GM15510 (cell line): ENCODE measurements around the gene IQGAP2.

Source experiments
- POLR2A ChIP-seq: IDR thresholded peaks from 3 replicates; pipeline ENCODE4 v1.6.1; 2011; ENCODE audit warnings: borderline replicate concordance; ENCODE audit not compliant: insufficient read length; ENCODE audit errors: extremely low read depth

IQGAP2 gene

DNA sequence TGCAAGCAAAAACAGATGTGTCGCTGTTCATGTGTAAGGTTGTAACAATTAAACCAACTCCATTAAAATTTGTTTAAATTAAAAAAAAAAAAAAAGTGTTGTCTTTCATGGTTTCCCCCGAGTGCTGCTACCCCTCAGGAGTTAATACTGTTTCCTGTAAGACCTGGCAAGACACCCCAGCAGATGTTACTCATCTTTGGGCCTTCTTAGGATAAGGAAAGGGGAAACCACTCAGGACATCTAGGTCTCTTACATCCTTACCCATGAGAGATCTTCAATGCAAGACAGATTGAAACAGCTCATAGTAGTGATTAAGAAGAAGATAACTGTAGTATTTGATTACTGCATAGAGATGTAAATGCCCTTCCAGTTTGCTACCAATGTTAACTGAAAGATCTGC is 279.3 kb downstream of the IQGAP2 start:
- no peak for TF ChIP-seq POLR2A

DNA sequence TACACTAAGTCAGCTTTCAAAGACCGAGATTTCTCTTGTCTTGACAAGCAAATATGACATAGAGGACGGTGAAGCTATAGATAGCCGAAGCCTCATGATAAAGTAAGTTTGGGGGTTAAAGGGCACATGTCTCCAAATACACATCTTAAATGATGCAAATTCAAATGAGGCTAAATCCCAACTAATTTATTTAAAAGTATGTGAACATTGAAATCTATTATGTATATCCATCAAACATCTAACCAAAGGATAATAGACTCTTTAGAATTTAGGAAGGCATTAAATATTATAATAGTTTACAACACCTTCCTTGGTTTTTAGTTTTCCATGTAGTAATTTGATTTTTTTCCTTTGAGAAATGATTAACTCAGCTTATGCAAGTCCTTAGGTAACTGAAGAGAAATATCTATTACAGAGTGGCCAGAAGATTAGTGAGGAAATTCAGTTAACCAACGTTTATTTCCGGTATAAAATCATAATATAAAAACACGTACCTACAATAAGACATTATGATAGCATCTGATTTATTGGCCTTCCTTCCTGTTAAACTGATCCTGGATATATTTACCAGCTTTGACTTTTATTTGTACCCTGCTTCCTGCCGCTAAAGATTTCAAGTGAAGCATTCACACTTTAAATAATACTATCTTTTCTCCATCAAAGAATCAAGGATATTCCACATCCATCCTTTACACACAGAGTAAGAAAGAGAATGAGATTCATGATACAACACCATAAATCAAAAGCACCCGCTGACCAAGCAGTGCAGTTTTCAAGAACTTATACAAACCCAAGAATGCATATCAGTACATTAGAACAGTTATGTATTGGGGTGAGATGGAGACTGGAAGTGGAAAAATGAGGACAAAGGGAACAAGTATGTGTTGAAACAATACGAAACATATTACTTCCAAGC is 281.0 kb downstream of the IQGAP2 start:
- no peak for TF ChIP-seq POLR2A

DNA sequence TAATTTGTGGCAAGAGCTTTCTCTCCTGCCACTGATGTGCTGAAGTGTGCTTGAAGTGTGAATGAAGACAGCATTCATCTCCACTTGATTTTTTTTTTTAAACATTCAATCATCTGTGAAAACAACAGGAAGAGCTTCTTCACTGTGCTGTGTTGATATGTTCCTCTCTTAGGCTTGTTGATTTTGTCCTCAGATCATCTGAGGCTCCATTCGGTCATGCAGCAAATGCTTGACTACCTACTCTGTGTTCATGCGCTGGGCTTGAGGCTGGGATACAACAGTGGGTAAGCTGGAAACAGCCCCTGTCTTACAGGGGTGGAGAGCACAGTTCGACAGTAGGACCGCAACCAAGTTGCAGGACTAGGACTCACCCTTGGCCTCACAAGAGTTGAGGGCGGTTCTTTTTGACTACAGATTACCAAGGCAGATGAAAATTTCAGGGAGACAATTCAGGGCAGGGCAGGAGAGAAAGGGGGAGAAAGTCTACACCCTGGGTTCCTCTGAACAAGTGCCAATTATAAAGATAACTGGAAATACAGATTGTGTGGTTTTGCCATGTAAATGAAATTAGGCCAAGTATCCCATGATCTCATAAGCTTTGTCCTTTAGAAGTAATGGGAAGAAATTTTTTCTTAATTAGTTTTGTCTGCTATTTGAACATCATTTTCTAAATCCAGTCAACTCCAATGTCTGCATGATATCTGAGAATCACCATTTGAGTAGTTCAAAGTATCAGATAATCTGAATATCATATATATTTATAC is 281.9 kb downstream of the IQGAP2 start:
- TF ChIP-seq POLR2A: no peak

DNA sequence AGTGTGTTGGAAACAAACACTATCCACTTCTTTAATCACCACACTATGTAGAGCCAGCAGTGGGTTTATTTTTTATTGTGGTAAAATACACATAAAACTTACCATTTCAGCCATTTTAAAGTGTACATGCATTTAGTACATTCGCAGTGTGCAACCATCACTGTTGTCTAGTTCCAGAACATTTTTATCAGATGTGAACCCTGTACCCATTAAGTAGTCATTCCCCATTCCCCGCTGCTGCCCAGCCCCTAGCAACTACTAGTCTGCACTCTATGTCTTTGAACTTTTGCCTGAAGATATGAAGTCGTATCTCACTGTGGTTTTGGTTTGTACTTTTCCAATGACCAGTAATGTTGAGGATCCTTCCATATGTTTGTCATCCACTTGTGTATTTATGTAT is 282.6 kb downstream of the IQGAP2 start:
- no peak for TF ChIP-seq POLR2A

DNA sequence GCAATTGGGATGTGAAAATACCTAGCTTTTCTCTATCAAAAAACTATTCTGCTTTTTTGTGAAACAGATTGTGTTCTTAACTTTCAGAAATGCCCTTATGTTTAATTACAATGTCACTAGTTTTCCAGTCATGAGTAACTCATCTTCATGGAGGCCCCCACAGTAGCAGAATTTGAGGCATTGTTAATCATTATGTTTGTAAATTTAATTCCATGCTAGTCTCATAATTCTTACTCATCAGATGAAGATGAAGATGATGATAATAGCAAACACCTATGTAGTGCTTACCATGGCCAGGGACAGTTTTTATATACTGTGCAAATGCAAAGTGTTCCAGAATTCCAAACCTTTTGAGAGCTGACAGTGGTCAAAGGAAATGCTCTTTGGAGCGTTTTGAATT is 285.1 kb downstream of the IQGAP2 start:
- no peak for TF ChIP-seq POLR2A

DNA sequence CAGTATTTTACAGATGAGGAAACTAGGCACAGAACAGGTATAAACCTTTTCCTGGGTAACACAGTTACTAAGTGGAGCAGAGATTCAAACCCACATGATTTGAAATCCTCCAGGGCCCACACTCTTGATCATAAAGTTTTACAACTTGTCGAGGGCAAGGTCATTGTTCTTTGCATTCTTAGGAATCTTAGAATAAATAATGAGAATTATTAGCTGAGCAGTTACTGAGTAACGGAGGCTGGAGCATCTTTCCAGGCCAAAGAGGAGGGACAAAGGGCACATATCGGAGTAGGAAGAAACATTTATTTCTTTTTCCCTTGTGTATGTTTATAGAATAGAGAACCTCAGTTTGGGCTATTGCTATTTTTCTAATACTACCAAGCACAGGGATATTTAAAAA is 285.8 kb downstream of the IQGAP2 start:
- no peak for TF ChIP-seq POLR2A

DNA sequence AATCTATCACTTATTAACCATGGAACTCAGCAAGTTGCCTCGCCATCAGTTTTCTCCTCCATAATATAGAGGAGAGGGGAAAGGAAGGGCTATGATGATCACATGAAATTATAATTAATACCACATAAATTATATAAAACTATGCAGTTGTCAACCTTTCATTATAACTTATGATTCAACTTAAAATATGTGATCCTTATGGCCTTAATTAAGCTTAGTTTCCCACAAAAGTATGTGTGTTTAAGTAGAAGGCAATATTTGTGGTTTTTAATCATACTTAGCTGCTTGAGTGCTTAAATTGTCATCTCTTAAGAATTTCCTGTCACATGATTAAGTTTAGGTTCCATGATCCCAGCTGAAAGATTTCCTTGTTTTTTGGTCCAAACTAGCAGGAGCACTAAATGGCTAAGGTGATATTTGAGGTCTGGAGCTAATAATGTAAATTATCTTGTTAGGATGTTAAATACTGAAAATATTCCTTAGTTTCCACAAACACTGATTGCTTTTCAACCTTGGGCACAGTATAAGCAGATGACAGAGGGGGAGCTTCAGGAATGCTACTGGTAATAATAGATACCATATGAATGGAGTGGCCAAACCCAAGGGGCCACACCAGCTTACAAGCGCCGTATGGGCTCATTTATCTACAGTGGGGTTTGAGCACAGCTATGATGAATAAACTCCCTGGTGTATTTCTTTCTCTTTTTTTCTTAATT is 286.4 kb downstream of the IQGAP2 start:
- TF ChIP-seq POLR2A: no peak

DNA sequence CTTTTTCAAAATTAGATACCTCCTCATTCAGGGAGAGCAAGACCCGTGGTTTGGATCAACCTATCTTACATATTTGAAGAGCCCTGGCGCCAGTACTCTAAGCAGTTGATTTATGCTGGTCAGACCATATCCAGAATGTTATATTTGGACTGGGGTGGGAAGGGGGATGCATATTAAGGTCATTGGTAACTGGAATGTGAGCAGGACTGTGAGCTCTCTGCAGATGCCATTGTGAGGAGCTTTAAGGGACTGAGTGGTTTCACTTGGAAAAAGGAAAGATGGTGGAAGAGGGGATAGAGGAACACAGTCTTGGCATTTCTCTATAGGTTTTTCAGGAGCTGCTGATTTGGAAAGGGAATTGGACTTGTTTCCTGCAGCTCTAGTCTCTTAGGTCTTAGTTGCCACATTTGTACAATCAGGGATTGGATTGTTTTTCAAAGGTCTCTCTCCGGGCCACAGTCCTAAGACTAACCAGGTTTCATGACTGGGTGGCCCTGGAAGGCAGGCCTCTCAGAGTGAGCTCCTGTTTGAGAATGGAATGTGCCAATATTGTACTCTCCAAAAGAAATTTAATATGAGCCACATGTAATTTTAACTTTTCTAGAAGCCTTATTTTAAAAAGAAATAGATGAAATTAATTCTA is 287.1 kb downstream of the IQGAP2 start:
- TF ChIP-seq POLR2A: no peak

DNA sequence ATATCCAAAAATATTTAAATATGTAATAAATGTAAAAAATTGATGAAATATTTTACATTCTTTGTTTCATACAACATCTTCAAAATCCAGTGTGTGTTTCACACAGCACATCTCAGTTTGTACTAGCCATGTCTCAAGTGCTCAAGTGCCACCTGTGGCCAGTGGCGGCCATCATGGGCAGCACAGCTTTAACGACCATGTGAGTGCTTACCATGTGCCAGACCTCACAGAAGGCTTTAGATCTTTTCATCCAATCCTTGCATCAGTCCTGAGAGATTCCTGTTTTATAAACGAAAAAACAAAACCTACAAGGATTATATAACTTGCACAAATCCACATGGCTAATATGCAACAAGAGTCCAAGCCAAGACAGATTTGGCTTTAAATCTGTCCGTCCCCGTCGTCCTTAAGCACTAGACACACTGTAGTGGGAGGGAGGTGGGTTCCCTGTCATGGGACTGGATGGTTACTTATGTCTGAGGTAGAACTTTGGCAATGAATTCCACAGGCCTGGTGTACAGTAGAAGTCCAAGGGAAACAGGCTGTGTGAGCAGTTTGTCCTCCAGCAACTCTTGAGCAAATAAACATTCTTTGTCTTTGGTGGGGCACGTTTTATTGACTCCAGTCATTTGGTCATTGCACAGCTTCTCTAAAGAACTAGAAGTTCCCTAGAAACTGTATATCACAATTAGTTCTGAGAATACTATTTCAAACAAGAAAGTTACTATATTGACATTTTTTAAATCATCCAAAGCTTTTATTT is 287.8 kb downstream of the IQGAP2 start:
- no peak for TF ChIP-seq POLR2A

DNA sequence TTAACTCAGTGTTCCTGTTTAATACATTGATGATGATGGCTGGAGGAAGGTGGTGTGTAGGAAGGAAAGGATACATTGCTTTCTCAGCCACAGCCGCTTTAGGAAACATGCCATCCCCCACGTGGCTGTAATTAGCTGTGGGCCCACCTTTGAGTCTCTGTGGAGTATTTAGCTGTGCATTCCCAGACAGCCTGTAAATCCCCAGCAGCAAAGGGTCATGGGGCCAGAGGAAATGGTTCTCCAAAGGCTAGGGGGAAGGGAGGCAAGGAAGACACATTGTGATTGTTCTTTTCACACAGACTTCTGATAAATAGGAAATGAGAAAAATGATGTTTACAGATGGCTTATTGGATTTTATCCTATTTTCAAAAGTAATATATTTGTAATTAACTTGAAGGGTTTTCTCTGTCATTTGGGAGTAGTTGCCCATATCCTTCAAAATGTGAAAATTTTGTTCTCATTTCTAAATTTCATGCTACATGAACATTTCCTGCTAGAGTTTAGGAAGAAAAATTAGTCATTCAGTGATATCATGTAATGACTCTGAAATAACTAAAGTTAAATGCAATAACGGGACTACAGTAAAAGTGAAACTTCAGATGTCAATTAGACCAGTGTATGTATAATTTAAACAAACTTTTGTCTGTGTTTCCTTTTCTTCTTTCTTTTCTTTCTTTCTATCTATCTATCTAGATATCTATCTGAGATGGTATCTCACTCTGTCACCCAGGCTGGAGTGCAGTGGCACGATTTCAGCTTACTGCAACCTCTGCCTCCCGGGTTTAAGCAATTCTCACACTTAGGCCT is 288.6 kb downstream of the IQGAP2 start:
- TF ChIP-seq POLR2A: no peak

DNA sequence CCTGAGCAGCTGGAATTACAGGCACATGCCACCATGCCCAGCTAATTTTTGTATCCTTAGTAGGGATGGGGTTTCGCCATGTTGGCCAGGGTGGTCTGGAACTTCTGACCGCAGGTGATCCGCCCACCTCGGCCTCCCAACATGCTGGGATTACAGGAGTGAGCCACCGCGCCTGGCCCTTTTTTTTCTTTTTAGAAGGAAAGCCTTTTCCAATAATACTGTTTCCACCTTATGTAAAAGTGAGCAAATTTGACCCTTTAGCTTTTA is 289.1 kb downstream of the IQGAP2 start:
- TF ChIP-seq POLR2A: no peak

DNA sequence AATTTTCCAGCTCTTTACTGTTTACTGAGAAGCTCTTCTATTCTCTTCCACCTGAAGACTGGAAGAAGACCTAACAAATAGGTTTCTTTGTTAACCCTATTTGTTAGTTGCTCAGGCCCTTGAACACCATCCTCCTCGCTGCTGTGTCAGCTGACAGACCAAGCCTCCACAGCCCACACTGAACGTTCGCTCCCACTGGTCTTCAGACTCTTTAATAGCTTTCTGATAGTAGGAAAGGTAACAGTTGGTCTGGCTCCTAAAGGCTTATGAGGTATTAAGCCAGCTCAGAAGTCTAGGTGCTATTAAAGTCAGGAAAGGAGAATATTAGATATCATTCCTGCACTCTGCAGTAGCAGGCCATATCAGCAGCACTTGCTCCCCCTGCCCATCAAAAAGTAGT is 289.6 kb downstream of the IQGAP2 start:
- no peak for TF ChIP-seq POLR2A

DNA sequence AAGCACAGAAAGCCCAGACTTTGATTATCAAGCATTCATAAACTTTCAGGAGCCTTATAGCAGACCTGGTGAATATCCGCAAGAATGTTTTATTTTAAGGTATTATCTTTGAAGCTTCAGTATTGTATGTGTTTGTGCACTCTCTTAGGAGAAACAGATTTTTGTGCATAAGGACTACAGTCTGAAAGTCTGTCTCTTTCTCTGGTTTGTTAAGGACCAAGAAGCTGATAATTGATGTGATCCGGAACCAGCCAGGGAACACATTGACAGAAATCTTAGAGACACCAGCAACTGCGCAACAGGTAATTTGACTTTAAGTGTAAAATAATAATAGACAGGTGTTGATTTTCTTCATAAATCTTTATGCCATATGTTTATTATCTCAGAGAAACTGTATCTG is 290.1 kb downstream of the IQGAP2 start:
- no peak for TF ChIP-seq POLR2A
